Right lobe of liver (tissue), 4 donors: ENCODE data around the gene FNIP2.

ENCODE experiments used
- POLR2A ChIP-seq: fragments of 450-650 bp; IDR thresholded peaks from one replicate; pipeline ENCODE4 v1.6.1; 2017; ENCODE audit warnings: antibody characterized with exemption, mild to moderate bottlenecking
- TF ChIP-seq, protein P1 (sequence below), 4 donors: fragments of 200-600 bp in 3 of 4; fragments of 450-650 bp in 1 of 4; IDR thresholded peaks; one replicate each; pipeline versions ENCODE4 v1.5.1 to v1.8.0; 2016 to 2022; ENCODE audit warnings: antibody characterized with exemption in 4 of 4, mild to moderate bottlenecking in 2 of 4
- donor health status: DM: no; HTN: no; CAD: no.
- donor health status: DM: no; HTN: no; CAD: no.
- donor health status: DM: no; HTN: yes; CAD: no.

DNA sequence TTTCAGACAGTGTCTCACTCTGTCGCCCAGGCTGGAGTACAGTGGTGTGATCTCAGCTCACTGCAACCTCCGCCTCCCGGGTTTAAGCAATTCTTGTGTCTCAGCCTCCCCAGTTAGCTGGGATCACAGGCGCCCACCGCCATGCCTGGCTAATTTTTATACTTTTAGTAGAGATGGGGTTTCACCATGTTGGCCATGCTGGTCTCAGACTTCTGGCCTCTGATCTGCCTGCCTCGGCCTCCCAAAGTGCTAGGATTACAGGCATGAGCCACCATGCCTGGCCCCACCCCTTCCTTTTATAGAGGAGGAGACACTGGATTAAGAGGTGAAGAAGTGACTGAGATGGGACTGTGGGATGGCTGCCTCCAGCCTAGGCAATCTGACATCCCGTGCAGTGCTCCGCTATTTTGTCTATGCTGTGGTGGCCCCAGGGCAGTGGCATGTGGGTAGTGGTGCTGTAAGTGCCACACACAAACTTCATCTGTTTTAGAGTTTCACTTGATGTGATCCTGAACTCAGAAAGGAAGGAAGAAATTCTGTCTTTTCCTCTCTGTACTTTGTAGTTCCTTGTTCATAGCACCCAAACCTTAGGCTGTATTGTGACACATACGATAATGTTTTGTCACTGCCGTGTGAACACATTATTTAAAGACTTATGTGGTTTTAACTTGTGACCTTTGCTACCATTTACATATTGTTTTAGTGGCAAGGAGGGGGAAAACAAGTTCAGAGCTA, 48.9 kb downstream of the FNIP2 start:
- TF ChIP-seq, protein P1, sequence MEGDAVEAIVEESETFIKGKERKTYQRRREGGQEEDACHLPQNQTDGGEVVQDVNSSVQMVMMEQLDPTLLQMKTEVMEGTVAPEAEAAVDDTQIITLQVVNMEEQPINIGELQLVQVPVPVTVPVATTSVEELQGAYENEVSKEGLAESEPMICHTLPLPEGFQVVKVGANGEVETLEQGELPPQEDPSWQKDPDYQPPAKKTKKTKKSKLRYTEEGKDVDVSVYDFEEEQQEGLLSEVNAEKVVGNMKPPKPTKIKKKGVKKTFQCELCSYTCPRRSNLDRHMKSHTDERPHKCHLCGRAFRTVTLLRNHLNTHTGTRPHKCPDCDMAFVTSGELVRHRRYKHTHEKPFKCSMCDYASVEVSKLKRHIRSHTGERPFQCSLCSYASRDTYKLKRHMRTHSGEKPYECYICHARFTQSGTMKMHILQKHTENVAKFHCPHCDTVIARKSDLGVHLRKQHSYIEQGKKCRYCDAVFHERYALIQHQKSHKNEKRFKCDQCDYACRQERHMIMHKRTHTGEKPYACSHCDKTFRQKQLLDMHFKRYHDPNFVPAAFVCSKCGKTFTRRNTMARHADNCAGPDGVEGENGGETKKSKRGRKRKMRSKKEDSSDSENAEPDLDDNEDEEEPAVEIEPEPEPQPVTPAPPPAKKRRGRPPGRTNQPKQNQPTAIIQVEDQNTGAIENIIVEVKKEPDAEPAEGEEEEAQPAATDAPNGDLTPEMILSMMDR (IDR thresholded peaks at IDR 0.05) = no peak
- TF ChIP-seq POLR2A = no peak
